GM18517 (cell line): ENCODE data around the gene ABCA13.
"Not testable (repeated sequence)": the region's sequence is repeated elsewhere in the genome, so short reads cannot be mapped to it uniquely, and the experiment has no call there.

Experiments used
- ATAC-seq: cut with Tn5 transposase; IDR thresholded peaks from one replicate; pipeline ENCODE4 v1.9.1; 2021; ENCODE audit warnings: mild to moderate bottlenecking, moderate library complexity; ENCODE audit not compliant: unreplicated experiment

The ABCA13 gene, protein sequence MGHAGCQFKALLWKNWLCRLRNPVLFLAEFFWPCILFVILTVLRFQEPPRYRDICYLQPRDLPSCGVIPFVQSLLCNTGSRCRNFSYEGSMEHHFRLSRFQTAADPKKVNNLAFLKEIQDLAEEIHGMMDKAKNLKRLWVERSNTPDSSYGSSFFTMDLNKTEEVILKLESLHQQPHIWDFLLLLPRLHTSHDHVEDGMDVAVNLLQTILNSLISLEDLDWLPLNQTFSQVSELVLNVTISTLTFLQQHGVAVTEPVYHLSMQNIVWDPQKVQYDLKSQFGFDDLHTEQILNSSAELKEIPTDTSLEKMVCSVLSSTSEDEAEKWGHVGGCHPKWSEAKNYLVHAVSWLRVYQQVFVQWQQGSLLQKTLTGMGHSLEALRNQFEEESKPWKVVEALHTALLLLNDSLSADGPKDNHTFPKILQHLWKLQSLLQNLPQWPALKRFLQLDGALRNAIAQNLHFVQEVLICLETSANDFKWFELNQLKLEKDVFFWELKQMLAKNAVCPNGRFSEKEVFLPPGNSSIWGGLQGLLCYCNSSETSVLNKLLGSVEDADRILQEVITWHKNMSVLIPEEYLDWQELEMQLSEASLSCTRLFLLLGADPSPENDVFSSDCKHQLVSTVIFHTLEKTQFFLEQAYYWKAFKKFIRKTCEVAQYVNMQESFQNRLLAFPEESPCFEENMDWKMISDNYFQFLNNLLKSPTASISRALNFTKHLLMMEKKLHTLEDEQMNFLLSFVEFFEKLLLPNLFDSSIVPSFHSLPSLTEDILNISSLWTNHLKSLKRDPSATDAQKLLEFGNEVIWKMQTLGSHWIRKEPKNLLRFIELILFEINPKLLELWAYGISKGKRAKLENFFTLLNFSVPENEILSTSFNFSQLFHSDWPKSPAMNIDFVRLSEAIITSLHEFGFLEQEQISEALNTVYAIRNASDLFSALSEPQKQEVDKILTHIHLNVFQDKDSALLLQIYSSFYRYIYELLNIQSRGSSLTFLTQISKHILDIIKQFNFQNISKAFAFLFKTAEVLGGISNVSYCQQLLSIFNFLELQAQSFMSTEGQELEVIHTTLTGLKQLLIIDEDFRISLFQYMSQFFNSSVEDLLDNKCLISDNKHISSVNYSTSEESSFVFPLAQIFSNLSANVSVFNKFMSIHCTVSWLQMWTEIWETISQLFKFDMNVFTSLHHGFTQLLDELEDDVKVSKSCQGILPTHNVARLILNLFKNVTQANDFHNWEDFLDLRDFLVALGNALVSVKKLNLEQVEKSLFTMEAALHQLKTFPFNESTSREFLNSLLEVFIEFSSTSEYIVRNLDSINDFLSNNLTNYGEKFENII (N-terminal part only)

DNA sequence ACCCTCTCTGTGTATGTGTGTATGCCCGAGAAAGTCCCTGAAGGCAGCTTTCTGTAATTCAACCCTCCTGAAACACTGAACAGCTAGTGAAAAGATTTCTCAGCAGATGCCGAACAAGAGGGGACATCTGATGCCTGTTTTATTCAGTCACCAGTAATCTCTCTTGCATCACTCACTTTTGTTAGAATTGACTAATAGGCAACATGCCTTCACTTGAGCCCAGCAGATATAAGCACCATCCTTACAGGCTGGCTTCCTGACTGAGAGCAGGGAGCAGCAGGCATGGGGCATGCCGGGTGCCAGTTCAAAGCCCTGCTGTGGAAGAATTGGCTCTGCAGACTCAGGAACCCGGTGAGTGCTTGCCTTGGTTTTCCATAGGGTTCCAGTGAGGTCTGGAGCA is at the start of gene ABCA13:
Gene ABCA13, plus strand, starts transcription at position 257 of the 400 bp plus-strand sequence. Its CDS starts 26 bp downstream, at position 283.
- ATAC-seq = no peak

DNA sequence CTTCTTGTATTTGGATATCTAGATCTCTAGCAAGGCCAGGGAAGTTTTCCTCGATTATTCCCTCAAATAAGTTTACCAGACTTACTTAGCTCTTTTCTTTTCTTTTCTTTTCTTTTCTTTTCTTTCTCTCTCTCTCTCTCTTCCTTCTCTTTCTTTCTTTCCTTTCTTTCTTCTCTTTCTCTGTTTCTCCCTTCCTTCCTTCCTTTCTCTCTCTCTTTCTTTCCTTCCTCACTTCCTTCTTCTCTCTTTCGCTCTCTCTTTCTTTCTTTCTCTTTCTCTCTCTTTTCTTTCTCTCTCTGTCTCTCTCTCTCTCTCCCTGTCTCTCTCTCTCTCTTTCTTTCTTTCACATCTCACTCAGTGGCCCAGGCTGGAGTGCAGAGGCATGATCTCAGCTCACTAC is 45.2 kb upstream of the ABCA13 start:
- no peak for ATAC-seq

GRCh38 chr7:48130658-48131108 is 40.6 kb upstream of the ABCA13 start:
- ATAC-seq = no peak

DNA sequence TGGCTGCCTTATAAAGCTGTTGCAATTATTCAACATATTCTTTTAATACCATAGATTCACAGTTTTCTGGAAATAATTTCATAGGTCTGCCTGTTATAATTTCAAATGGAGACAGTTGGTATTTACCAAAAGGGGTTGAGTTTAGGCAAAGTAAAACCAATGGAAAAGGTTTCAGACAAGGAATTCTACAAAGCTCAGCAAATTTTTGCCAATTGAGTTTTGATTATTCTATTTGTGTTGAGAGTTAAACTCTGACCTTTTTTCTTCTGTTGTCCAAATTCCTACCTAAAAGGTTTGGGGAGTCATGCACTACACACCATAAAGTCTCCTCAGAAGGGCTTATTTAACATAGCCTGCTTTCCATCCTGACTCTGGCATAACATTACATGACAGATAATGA is 38.5 kb upstream of the ABCA13 start:
- ATAC-seq = no peak

DNA sequence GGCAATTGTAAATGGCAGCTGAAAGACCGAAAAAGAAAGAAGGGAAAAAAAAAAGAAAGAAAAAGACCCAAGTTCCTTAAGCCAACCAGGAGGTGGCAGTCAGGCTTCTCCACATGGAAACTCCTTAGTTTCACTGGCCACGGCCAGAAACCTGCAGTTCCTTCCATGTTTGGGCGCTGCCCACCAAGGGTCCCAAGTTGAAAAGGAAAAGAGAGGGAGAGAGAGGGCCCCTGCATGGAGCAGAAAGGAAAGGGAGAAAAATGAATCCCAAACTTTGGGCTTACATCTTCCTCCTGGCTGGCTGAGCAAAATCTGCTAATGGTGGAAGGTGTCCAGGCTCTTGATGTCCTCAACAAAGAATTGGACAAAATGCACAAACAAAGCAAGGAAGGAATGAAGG is 31.8 kb upstream of the ABCA13 start:
- ATAC-seq = no peak

DNA sequence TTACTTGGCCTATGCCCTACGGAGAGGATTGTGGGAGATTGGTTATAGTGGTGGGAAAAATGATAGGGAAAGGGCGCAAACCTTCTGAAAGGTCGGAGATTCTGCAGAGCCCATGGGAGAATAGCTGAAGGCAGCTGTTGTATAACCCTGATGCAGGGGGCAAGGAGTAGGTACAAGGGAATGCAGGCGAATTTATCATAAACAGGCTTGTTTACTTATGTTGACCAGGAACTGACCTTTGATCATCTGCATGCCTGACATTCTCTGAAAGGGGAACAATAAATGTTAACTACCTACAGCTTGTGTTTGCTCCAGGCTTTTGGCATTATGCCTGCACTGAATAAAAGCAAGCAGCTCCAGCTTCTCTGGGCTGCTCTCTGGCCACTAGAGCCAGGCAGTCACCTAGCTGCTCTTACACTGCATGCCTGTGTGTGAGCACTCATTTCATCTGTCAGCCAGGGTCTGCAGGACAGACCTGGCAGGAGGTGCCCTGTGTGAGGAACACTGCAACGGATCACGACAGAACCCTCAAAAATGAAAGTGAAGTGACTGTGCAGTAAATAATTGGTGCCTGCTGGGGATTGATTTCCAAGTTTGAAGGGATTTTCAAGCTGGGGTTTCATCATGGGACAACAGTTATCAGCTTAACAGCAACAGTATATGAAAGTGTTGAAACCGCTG is 31.1 kb upstream of the ABCA13 start:
- no peak for ATAC-seq

DNA sequence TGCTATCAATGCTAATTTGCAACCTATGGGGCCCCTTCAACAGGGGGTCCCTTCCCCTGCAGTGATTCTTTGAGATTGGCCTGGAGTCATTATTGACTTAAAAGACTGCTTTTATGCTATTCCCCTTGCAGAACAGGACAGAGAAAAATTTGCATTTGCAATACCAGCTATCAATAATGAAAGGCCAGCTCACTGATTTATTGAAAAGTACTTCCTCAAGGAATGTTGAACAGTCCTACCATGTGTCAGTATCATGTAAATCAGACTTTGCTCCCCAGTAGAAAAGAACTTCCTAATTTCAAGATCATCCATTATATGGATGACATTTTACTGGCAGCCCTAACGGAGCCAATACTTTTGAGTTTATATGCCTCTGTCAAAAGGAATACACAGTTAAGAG is 29.7 kb upstream of the ABCA13 start:
- ATAC-seq = no peak

DNA sequence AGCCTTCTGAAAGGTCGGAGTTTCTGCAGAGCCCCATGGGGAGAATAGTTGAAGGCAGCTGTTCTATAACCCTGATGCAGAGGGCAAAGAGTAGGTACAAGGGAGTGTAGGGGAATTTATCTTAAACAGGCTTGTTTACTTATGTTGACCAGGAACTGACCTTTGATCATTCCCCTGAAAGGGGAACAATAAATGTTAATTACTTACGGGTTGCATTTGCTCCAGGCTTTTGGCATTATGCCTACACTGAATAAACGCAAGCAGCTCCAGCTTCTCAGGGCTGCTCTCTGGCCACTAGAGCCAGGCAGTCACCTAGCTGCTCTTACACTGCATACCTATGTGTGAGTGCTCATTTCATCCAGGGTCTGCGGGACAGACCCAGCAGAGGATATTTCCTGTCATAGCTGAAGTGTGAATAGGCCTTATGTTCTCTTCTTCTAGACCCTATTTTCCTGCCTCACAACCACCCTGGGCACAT is 26.9 kb upstream of the ABCA13 start:
- ATAC-seq = no peak

- no peak for ATAC-seq
Measured at GRCh38 chr7:48147078-48147591, 24.1 kb upstream of the ABCA13 start.

GRCh38 chr7:48147690-48148089 is 23.6 kb upstream of the ABCA13 start:
- not testable (repeated sequence) for ATAC-seq

- ATAC-seq = no peak
Measured at GRCh38 chr7:48148311-48148710, 22.9 kb upstream of the ABCA13 start.

GRCh38 chr7:48149058-48149457 is 22.2 kb upstream of the ABCA13 start:
- no peak for ATAC-seq

GRCh38 chr7:48150086-48150485 is 21.2 kb upstream of the ABCA13 start:
- ATAC-seq = no peak

GRCh38 chr7:48154792-48155413 is 16.4 kb upstream of the ABCA13 start:
- ATAC-seq = no peak

GRCh38 chr7:48158404-48158803 is 12.9 kb upstream of the ABCA13 start:
- no peak for ATAC-seq

DNA sequence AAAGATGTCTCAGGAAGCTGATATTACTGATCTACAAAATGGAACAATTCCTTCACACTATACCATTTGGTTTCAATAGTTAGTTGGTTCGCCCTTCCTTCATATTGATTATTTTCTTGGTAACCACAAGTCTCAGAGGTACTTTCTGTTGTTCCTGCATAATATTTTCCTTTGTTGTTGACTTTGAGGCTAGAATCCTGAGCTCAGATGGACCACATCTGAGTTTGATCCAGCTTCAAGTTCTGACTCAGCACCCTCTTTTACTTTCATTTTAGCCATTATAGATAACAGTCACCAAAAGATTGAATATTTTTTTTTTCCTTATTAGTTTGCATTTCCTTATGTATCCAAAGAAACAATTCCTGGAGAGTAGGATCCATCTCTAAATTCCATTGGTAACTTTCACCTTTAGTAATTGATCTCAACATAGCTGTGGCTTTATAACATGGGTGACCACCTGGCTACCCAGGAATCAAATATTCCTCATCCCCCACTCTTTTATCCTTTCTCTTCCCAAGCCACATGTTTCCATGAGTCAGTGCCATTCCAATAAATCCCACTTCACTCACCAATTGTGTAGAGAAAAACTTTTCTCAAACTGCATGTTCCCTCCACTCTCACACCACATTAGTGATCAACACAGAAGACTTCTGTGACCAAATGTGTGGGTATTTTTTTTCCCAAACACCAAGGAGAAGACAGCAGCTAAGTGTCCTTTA is 9.7 kb upstream of the ABCA13 start:
- no peak for ATAC-seq

DNA sequence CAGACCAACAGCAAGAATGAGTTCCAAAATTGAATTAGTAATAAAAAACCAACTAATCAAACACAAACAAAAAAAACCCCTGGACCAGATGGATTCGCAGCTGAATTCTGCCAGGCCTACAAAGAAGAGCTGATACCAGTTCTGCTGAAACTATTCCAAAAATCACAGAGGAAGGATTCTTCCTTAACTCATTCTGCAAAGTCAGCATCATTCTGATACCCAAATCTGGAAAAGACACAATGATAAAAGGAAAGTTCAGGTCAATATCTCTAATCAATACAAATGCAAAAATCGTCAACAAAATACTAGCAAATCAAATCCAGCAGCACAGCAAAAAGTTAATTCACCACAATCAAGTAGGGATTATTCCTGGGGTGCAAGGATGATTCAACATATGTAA is 6.1 kb upstream of the ABCA13 start:
- no peak for ATAC-seq

- no peak for ATAC-seq
Measured at GRCh38 chr7:48168159-48168558, 3.1 kb upstream of the ABCA13 start.

DNA sequence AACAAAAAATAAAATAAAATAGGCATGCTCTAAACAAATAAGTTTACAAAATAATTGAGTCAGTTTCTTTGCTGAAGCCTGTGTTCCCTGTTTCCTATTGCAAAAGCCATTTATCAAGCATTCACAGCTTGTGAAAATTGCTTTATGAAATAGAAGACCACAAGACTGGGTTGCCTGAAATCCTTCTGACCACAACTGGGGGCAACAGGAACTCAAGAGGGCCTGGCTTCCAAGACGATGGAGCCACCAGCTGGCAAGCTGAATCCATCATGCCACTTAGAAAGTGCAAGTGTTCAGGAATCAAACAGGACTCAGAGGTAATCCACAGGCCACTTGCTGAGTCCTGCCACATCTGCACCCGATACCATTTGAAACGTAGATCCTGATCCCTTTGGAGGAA is 752 bp upstream of the ABCA13 start:
- ATAC-seq = no peak
